NCI-H524 (cell line): ENCODE data around the gene OR52E6.

ENCODE experiments used
- DNase-seq, 2 experiments: peaks; one replicate each; lab custom pipeline; 2025; lab: John Stamatoyannopoulos, UW

The OR52E6 gene

DNA sequence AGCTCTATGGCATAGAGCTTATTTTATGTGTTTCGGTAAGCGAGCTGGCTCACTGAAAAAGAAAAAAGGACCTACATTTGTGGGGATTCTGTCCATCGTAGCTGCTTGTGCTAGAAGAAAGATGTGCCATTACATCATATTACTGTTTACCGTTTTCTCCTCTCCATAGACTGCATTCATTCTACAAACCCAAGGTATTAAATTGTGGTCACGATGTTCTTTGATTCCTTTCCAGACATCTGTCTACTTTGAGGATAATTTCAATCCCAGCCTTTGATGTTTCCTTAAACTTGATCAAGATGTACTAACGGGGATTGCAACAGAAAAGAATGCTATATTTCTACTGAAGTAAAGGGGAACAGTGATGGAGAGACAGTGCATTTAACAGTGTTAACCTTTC lies 45.2 kb downstream of the OR52E6 start:
- no peak for DNase-seq

DNA sequence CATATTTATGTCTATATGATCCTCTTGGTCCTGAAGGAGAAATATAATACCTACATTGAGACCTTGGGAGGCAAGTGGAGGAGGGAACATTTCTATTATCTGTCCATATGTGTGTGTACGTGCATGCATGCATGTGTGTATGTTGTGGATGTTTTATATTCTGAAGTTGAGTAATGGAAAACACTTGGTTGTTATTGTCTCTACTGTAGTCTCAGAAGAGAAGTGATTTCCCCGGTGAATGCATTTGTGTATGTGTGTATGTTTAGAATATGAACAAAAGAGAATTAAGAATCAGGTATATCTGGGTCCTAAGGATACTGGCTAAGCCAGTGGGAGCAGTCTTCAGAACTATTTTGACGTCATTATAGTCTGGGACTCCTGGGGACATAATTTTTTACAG lies 50.5 kb downstream of the OR52E6 start, which contains the start of gene OR52N1:
TSS of gene OR52N1 (minus strand) at position 101 of the 400 bp plus-strand sequence. CDS start 2,449 bp downstream, outside the sequence.
- no peak for DNase-seq
